ENCODE measurements around the gene SLC37A4.

GRCh38 chr11:119025541-119025940 is 5.1 kb downstream of the SLC37A4 start:
- TF ChIP-seq POLR2A (IDR thresholded peaks at IDR 0.05; ENCODE audit: low read depth, low read length) (no peak), TAF1 (IDR thresholded peaks at IDR 0.05; ENCODE audit: low read depth, low read length) (no peak), POLR2AphosphoS5 (IDR thresholded peaks at IDR 0.05; ENCODE audit: low read depth, low read length) (no peak), SPI1 (IDR thresholded peaks at IDR 0.05; ENCODE audit: low read depth, low read length) (no peak), POU2F2 (IDR thresholded peaks at IDR 0.05; ENCODE audit: low read depth, low read length) (no peak)
